Spleen (tissue), 7 donors: ENCODE measurements around the gene ADCY1.
"Not testable (repeated sequence)": the region's sequence is repeated elsewhere in the genome, so short reads cannot be mapped to it uniquely, and the experiment has no call there.

Experiments used
- CTCF ChIP-seq, 11 experiments: fragments of 200-600 bp in 7 of 11; fragments of 450-650 bp in 4 of 11; sonication (generic) in 4 of 11; IDR thresholded peaks in 8 of 11; conservative IDR thresholded peaks in 3 of 11; 1 replicate in 7 of 11; 2 replicates in 4 of 11; pipeline versions ENCODE4 v1.4.0 to v1.8.0; 2016 to 2021; ENCODE audit warnings: antibody characterized with exemption in 11 of 11, inconsistent platforms in 4 of 11, mild to moderate bottlenecking in 1 of 11
- POLR2A ChIP-seq, 3 donors: fragments of 450-650 bp; IDR thresholded peaks; one replicate each; pipeline ENCODE4 v1.5.1; 2017; ENCODE audit warnings: antibody characterized with exemption in 3 of 3, mild to moderate bottlenecking in 1 of 3
- POLR2AphosphoS5 ChIP-seq, 3 donors: sonication (generic); formaldehyde crosslinking; IDR thresholded peaks; one replicate each; pipeline ENCODE4 v1.5.1; 2017; ENCODE audit warnings: antibody characterized with exemption in 3 of 3
- donor health status: DM: no; HTN: no; CAD: no; lungs with moderate emphysema.
- donor health status: DM: no; HTN: no; CAD: no.
- donor health status: DM: no; HTN: no; CAD: no.

GRCh38 chr7:45751352-45751751 is 177.2 kb downstream of the ADCY1 start:
- TF ChIP-seq CTCF (IDR thresholded peaks at IDR 0.05 in 8 of 11, conservative IDR thresholded peaks at IDR 0.05 in 3 of 11); POLR2A (IDR thresholded peaks at IDR 0.05); POLR2AphosphoS5 (IDR thresholded peaks at IDR 0.05): not testable (repeated sequence)
